Measurements from ENCODE around the gene ARHGDIB.

DNA sequence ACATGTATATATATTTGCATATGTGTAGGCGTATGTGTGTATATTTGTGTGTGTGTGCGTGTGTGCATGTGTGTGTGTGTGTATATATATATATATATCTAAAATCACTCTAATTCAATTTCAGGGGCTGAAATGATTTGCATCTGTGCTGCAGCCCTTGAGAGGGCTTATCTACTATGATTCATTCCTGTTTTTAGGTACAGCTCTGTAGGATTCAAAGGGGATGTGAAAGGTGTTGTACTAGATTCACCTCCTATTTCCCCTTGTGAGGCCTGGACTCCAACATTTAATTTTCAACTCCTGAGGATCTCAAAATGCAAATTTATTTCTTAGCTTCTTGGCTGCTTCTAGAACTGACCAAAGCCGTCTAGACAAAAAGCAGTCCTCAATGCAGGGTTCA, 34.1 kb downstream of the ARHGDIB start:
- TF ChIP-seq POLR2A (IDR thresholded peaks at IDR 0.05; ENCODE audit: low read depth, low read length) (no peak), POLR2AphosphoS5 (IDR thresholded peaks at IDR 0.05; ENCODE audit: low read depth, low read length) (no peak), TAF1 (IDR thresholded peaks at IDR 0.05; ENCODE audit: low read depth, low read length) (no peak), POU2F2 (IDR thresholded peaks at IDR 0.05; ENCODE audit: low read depth, low read length) (no peak), SPI1 (IDR thresholded peaks at IDR 0.05; ENCODE audit: low read depth, low read length) (0 out of 2 replicates have a peak, but pooled peaks have one; percentile 37), PAX5 (IDR thresholded peaks at IDR 0.05; ENCODE audit: insufficient read depth, low read length, severe bottlenecking) (no peak)
